22Rv1 (cell line): ENCODE data around the gene WDR33.

ENCODE experiments used
- H3K27ac ChIP-seq: fragments of 450-650 bp; 2 replicates; pipeline ENCODE4 v1.5.1; 2017
- ZFX ChIP-seq: fragments of 450-650 bp; IDR thresholded peaks from 2 replicates; pipeline ENCODE4 v1.6.1; 2017; ENCODE audit warnings: antibody characterized with exemption, borderline replicate concordance
- TF ChIP-seq, protein P1 (sequence below): fragments of 450-650 bp; IDR thresholded peaks from 2 replicates; pipeline ENCODE4 v1.5.1; 2017; ENCODE audit warnings: mild to moderate bottlenecking

The WDR33 gene

DNA sequence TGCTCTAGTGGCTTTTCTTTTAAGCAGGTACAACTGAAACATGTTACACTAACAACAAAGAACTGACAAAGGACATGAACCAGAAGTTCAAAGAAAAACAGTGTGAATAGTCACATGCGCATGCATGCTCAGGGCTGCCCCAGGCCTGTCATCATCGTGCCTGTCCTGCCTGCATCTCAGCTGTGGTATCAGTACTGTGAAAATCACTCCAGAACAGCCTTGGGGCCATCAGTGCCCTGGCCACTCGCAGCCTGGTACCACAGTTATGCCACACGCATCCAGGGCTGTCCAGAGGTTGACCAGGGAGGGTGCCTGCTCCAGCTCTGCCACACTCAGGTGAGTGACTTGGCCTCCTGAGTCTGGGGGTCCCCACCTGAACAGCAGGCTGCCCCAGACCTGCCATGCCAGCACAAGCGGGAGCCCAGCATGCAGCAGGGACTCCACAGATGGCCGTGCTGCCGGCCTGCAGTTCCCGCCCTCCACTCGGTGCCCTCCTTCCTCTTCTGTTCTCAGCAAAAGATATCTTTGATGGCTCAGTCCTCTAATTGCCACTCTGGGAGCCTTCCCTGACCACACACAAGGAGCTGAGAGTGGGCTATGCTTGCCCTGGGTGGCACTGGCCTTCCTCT lies 147.9 kb downstream of the WDR33 start:
- H3K27ac ChIP-seq = no peak overlapping the region
- TF ChIP-seq, protein P1, sequence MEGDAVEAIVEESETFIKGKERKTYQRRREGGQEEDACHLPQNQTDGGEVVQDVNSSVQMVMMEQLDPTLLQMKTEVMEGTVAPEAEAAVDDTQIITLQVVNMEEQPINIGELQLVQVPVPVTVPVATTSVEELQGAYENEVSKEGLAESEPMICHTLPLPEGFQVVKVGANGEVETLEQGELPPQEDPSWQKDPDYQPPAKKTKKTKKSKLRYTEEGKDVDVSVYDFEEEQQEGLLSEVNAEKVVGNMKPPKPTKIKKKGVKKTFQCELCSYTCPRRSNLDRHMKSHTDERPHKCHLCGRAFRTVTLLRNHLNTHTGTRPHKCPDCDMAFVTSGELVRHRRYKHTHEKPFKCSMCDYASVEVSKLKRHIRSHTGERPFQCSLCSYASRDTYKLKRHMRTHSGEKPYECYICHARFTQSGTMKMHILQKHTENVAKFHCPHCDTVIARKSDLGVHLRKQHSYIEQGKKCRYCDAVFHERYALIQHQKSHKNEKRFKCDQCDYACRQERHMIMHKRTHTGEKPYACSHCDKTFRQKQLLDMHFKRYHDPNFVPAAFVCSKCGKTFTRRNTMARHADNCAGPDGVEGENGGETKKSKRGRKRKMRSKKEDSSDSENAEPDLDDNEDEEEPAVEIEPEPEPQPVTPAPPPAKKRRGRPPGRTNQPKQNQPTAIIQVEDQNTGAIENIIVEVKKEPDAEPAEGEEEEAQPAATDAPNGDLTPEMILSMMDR = no peak
- TF ChIP-seq ZFX = no peak

DNA sequence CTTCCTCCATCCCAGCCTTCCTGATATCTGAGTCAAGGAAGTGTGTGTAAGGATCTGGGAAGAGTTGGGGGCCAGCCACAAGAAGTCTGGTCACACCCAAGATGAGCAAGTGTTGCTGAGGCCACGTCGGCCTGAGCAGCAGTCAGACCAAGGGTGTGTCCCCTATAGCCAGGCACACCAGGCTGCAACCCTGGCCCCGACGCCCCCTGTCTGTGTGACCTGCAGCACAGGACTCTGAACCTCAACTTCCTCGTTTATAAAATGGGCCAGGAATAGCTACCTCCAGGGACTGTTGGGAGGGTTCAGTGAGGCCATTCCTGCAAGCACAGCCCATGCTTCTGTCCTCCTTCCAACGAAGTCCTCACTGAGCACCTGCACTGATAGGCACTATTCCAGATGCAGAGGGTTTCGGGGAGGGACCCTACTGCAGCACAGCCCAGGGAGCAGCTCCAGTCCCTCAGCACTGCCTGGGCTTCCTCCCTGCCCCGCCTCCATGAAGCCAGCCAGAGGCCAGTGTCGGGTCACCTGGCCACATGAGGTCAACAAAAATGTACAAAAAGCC lies 148.9 kb downstream of the WDR33 start:
- TF ChIP-seq, protein P1 = no peak
- no peak for TF ChIP-seq ZFX
- no peak overlapping the region for H3K27ac ChIP-seq

GRCh38 chr2:127661072-127661649 lies 149.8 kb downstream of the WDR33 start:
- H3K27ac ChIP-seq = no peak overlapping the region
- TF ChIP-seq, protein P1 = no peak
- TF ChIP-seq ZFX = no peak

GRCh38 chr2:127660291-127660578 lies 150.7 kb downstream of the WDR33 start:
- no peak for TF ChIP-seq ZFX
- TF ChIP-seq, protein P1 = no peak
- no peak overlapping the region for H3K27ac ChIP-seq

GRCh38 chr2:127659408-127660290 lies 151.3 kb downstream of the WDR33 start:
- H3K27ac ChIP-seq = no peak overlapping the region
- TF ChIP-seq, protein P1 = no peak
- TF ChIP-seq ZFX = no peak

- TF ChIP-seq ZFX = no peak
- TF ChIP-seq, protein P1 = no peak
These were observed 152.1 kb downstream of the WDR33 start for GRCh38 chr2:127658641-127659407.

More at GRCh38 chr2:127658641-127659407, 152.1 kb downstream of the WDR33 start:
- H3K27ac ChIP-seq = no peak overlapping the region
